Measurements from ENCODE around the gene TCF7L1.

TCF7L1 gene

GRCh38 chr2:85344356-85344954 lies 211.3 kb downstream of the TCF7L1 start:
- no peak for ATAC-seq (ENCODE audit: low read depth)
- no peaks in the 10 kb centered on the region for H3K27me3 ChIP-seq (ENCODE audit: insufficient read depth, poor library complexity, severe bottlenecking)
- TF ChIP-seq, protein P1, sequence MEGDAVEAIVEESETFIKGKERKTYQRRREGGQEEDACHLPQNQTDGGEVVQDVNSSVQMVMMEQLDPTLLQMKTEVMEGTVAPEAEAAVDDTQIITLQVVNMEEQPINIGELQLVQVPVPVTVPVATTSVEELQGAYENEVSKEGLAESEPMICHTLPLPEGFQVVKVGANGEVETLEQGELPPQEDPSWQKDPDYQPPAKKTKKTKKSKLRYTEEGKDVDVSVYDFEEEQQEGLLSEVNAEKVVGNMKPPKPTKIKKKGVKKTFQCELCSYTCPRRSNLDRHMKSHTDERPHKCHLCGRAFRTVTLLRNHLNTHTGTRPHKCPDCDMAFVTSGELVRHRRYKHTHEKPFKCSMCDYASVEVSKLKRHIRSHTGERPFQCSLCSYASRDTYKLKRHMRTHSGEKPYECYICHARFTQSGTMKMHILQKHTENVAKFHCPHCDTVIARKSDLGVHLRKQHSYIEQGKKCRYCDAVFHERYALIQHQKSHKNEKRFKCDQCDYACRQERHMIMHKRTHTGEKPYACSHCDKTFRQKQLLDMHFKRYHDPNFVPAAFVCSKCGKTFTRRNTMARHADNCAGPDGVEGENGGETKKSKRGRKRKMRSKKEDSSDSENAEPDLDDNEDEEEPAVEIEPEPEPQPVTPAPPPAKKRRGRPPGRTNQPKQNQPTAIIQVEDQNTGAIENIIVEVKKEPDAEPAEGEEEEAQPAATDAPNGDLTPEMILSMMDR (IDR thresholded peaks at IDR 0.05; ENCODE audit: poor library complexity, severe bottlenecking): no peak
- H3K36me3 ChIP-seq (ENCODE audit: low read depth): peaks cover 29% of the 10 kb centered on the region
- no peak overlapping the region for H3K4me3 ChIP-seq (ENCODE audit: severe bottlenecking)
- DNase-seq (ENCODE audit: low spot score): no peak
- no peaks in the 10 kb centered on the region for H3K9me3 ChIP-seq (ENCODE audit: severe bottlenecking)
- no peak overlapping the region for H3K27ac ChIP-seq (ENCODE audit: poor library complexity, severe bottlenecking)
- H3K4me1 ChIP-seq (ENCODE audit: insufficient read depth, poor library complexity, severe bottlenecking): no peaks in the 10 kb centered on the region

GRCh38 chr2:85347599-85347998 lies 214.4 kb downstream of the TCF7L1 start:
- Histone ChIP-seq H3K27me3 (ENCODE audit: insufficient read depth, poor library complexity, severe bottlenecking) (no peaks in the 10 kb centered on the region), H3K4me1 (ENCODE audit: insufficient read depth, poor library complexity, severe bottlenecking) (no peaks in the 10 kb centered on the region), H3K9me3 (ENCODE audit: severe bottlenecking) (no peaks in the 10 kb centered on the region), H3K36me3 (ENCODE audit: low read depth) (peaks cover 48% of the 10 kb centered on the region), H3K27ac (ENCODE audit: poor library complexity, severe bottlenecking) (no peak overlapping the region), H3K4me3 (ENCODE audit: severe bottlenecking) (no peak overlapping the region)
- DNase-seq (ENCODE audit: low spot score) (no peak), ATAC-seq (ENCODE audit: low read depth) (no peak)
- TF ChIP-seq, protein P1 (IDR thresholded peaks at IDR 0.05; ENCODE audit: poor library complexity, severe bottlenecking): no peak

DNA sequence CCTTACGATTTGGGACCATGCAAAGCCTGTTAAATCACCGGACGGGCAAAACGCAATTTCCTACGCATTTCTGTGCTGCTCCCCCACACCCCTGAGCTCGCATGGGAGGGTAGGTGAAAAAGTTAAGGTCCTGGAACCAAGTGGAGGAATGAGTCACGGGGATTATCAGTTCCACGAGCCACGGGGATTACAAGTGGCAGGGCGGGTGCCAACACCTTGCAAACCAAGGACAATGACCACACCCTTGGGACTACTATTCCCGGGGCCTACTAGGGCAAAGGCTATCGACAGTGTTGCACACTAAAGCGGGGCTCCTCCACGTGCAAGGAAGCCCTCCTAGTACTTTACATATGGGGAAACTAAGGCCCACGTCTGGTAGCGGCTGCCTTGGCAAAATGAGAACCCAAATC lies 220.7 kb downstream of the TCF7L1 start:
- ATAC-seq (ENCODE audit: low read depth) (peak; percentile 15; the same call in 2 of the 3 replicates), DNase-seq (ENCODE audit: low spot score) (no peak)
- peak overlapping the region; percentile 54 for H3K27ac ChIP-seq (ENCODE audit: poor library complexity, severe bottlenecking)
- peaks cover 16% of the 10 kb centered on the region for H3K4me1 ChIP-seq (ENCODE audit: insufficient read depth, poor library complexity, severe bottlenecking)
- H3K36me3 ChIP-seq (ENCODE audit: low read depth): peaks cover 47% of the 10 kb centered on the region
- H3K4me3 ChIP-seq (ENCODE audit: severe bottlenecking): peak overlapping the region; percentile 50
- no peaks in the 10 kb centered on the region for H3K9me3 ChIP-seq (ENCODE audit: severe bottlenecking)
- TF ChIP-seq, protein P1 (IDR thresholded peaks at IDR 0.05; ENCODE audit: poor library complexity, severe bottlenecking): no peak
- H3K27me3 ChIP-seq (ENCODE audit: insufficient read depth, poor library complexity, severe bottlenecking): no peaks in the 10 kb centered on the region

GRCh38 chr2:85354286-85355072 lies 221.3 kb downstream of the TCF7L1 start, which contains the start of the genes ELMOD3 and RETSAT:
ELMOD3 (plus strand) TSS chr2:85354769; CDS start chr2:85357199, 2,430 bp downstream.
RETSAT (minus strand) TSS chr2:85354528; CDS start chr2:85354507, 21 bp downstream.
- Histone ChIP-seq H3K27ac (ENCODE audit: poor library complexity, severe bottlenecking) (peak within 1 kb of the TSS; percentile 54), H3K9me3 (ENCODE audit: severe bottlenecking) (no peaks in the 10 kb centered on the region), H3K4me1 (ENCODE audit: insufficient read depth, poor library complexity, severe bottlenecking) (peaks cover 16% of the 10 kb centered on the region), H3K27me3 (ENCODE audit: insufficient read depth, poor library complexity, severe bottlenecking) (no peaks in the 10 kb centered on the region), H3K4me3 (ENCODE audit: severe bottlenecking) (peak within 1 kb of the TSS; percentile 50), H3K36me3 (ENCODE audit: low read depth) (peaks cover 43% of the 10 kb centered on the region)
- TF ChIP-seq, protein P1 (IDR thresholded peaks at IDR 0.05; ENCODE audit: poor library complexity, severe bottlenecking): no peak
- DNase-seq (ENCODE audit: low spot score): peak; percentile 99
- peak; percentile 97 for ATAC-seq (ENCODE audit: low read depth)
